A172 (cell line): ENCODE data around the gene PET100. TPM values are rescaled to one million over a fixed set of nuclear protein-coding genes. Genes with fewer than 3 reads are reported as not detected.

Experiments used
- DNase-seq: peaks from one replicate; pipeline ENCODE4 v3.0.0-alpha.2; 2015; ENCODE audit warnings: low spot score
- total RNA-seq: library from RNA; depleted of rRNA; stranded (reverse); fragments of >200 nt; shearing (Covaris generic); gene quantifications from 2 replicates; pipeline ENCODE4 v1.2.3, GENCODE V29; 2014; rRNA removed

The PET100 gene, protein sequence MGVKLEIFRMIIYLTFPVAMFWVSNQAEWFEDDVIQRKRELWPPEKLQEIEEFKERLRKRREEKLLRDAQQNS
- 35.8 and 76.6 TPM in 2 replicates for total RNA-seq

DNA sequence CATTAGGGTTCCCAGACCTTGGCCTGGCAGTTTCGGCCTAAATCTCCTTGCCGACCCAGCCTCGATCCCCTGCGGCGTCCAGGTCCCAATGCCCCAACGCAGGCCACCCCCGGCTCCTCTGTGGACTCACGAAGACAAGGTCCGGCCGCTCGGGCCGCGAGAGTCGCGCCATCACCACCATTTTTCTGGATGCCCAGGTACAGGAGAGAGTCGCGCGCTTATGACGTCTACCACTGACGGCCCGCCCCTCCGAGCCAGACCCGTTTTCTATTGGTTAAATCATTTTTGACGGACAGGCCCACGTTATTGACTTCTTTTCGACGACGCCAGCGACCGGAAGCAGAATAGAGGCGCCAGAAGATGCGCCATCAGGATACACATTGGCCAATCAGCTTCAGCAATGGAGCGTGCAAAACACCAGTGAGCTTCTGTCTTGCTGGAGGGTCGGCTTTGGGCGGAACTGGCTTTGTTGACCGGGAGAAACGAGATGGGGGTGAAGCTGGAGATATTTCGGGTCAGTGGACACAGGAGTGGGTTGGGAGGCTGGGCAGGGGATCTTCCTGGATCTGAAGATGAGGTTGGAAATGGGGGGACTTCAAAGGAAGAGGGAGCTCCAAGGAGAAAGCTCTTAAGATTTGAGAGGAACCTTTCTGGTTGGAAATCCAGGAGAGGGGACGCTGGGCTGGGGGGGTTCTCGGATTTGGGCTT, at the start of gene PET100, which contains the start of gene XAB2:
Gene PET100, plus strand, starts transcription at position 447 of the 708 bp plus-strand sequence. Its CDS starts 41 bp downstream, at position 488.
Gene XAB2, minus strand, starts transcription at position 199 of the 708 bp plus-strand sequence. Its CDS starts 18 bp downstream, at position 181.
- peak; percentile 99 for DNase-seq

DNA sequence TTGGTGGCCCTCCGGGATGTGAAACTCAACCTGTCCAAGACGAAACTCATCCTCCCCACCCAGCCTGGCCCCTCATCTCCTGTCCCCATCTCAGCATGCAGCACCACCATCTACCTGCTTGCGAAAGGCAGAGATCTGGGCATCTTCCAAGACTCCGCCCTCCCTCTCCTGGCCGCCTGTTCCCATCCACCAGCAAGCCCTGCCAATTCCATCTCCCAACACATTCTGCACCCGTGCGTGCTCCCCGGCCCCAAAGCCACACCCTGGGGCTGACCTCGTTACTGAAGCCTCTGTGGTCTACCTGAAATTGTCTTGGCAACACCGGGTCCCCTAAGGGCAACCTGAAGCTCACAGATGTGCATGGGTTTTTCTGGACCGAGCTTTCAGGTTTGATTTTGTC, 47.1 kb upstream of the PET100 start:
- DNase-seq = no peak

DNA sequence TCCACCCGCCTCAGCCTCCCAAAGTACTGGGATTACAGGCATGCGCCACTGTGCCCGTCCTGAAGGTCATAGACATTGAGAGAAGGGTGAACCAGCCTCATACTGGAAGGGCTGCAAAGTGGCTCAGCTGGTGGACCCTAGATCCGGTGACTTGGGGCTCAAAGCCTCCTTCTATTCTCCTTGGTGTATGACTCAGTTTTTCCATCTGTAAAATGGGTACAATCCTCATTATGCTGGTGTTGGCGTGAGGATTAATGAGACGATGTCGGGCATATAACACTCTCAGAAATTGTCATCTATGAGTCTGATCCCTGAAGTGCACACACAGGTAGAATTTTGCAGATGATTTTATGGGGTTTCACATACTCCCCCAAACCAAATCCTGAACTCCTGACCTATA, 39.8 kb upstream of the PET100 start:
- DNase-seq = no peak

DNA sequence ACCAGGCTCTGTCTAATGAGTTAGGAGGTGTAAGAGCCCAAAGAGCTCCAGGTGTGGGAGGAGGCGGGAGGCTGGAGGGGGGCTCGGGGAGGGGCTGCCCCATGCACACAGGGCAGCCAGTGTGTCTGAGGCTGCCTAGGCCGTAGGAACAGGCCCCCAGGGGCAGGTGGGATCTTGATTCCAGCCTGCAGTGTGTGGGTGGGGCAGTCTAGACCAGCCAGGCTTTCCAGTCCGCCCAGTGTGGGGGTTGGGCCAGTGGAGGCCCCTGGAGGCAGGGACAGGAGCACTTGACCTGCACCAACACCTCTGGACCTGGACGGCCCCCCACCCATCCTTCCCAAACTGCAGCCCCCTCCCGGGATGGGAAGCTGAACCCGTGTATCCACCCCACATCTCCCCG, 39.3 kb upstream of the PET100 start:
- DNase-seq = no peak

DNA sequence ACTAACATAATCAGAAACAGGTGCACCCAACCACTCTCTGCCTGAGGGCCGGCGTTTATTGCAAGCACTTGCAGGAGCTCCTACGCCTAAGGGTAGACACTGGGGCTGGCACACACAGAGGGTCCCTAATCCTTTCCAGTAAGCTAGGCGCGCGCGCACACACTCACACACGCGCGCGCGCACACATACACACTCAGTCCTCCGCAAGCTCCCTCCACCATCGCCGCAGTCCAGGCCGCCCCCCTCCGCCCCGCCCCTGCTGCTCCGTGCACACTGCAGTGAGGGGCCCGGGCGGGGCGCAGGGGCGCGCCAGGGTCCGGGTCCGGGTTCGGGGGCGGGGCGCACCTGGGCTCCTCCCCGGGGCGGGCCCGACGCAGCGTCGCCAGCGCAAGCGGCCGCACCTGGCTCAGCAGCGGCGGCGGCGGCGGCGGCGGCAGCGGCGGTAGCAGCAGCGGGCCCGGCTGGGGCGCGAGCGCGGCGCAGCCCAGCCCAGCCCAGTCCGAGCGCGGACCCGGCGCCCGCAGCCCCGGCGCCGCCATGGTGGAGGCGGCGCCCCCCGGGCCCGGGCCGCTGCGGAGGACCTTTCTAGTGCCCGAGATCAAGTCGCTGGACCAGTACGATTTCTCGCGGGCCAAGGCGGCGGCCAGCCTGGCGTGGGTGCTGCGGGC, 34.0 kb upstream of the PET100 start, which contains the start of gene CAMSAP3:
Gene CAMSAP3, plus strand, starts transcription at position 398 of the 668 bp plus-strand sequence. Its CDS starts 140 bp downstream, at position 538.
- DNase-seq = no peak

DNA sequence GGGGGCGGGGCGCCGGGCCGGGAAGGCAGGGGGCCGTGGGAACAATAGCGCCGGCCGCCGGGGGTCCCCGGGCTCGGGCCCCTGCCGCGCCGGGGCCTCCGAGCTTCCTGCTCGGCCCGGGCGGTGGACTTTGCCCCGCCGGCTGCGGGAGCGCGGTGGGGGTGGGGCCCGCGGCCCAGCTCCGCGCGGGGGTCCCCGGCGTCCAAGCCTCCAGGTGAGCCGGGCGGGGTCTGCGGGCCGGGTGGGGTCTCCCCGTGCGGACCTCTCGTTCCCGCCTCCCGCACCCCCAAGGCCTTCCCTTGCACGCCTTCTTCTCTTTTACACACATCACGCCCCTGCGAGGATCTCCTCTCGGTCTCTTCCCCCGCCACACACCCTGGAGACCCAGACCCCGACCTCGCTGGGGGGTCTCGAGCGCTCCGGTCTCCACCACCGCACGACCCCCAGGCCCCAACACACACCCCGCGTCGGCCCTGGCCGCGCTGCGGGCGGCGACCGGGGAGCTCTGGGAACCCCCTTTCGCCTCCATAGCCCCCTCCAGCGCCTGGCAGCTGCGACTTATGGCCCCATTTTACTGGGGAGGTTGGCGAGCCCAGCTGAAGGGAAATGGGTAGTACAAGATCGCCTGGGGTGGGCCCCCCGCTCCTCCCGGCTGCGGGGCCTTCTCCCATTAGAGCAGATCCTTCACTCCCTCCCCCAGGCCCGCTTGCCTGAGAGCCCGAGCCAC, 33.2 kb upstream of the PET100 start:
- no peak for DNase-seq

DNA sequence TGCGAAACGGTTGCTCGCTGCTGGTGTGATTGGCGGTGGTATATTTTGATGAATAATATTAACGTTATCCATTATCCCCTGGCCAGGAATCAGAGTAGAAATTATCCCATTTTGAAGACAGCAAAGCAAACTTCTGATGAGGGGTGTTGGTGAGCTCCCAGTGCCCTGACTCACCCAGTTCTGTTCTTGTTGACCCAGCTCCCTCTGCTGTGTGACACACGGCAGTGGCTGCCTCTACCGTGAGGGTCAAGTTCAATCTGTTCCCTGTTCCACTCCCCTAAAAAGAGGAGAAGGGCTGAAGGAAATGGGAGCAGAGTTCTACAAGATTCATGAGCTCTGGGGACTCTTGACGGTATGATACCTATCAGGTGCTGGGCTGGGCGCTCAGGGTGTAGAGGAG, 31.9 kb upstream of the PET100 start:
- no peak for DNase-seq

DNA sequence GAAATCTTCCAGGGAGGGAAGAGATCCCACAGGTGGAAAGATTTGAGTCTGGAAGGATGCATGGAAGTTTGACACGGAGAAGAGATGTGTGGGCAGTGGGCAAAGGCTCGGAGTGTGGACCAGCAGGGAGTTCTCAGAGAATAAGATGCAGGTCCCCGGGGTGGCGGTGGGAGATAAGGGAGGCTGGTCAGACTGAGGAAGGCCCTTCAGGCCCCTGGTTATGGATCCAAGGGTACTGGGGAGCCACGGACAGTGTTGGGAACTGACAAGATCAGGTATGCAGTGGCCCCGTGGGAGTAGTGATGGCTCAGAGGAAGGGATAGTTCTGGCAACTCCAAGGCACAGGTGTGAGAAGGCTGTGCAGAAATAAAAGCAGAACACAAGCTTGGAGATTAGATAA, 31.4 kb upstream of the PET100 start:
- DNase-seq = no peak

DNA sequence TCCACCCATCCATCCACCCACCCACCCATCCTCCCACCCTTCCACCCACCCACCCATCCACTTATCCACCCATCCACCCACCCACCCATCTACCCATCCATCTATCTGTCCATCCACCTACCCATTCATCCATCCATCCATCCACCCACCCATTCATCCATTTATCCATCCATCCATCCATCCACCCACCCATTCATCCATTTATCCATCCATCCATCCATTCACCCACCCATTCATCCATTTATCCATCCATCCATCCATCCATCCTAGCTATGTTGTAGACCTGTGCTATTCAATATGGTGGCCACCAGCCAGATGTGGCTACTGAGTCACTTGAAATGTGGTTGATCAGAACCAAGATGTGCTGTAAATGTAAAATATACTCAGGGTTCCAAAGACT, 28.9 kb upstream of the PET100 start:
- no peak for DNase-seq

DNA sequence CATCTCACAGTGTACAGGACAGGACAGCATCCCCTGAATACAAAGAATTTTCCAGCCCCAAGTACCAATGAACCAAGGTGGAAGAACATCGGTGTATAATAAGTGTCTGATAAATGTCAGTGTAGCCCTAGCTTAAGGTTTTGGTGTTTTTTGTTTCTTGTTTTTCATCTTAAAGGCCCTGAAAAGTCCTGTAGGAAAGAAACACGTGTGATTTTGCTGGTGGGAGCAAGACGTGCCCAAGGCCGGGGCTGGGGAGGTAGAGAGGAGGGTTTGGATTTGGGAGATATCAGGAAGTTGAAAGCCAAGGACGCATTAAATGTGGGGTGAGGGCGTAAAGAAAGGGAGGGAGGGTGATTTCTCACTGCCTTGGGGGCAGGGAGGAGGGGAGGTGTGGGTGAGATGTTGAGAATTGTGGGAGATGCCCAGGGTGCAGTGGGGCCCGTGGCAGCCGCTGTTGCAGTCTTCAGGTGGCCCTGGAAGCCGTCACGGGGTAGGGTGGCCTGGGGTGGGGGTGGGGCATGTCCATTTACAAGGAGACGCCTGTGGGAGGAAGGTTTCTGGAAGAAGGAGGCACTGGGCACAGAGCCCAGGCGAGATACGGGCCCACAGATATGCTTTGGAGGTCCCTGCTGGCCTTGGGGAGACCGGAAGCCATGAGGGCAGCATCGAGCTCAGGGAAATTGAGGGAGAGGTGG, 27.2 kb upstream of the PET100 start:
- DNase-seq = no peak

DNA sequence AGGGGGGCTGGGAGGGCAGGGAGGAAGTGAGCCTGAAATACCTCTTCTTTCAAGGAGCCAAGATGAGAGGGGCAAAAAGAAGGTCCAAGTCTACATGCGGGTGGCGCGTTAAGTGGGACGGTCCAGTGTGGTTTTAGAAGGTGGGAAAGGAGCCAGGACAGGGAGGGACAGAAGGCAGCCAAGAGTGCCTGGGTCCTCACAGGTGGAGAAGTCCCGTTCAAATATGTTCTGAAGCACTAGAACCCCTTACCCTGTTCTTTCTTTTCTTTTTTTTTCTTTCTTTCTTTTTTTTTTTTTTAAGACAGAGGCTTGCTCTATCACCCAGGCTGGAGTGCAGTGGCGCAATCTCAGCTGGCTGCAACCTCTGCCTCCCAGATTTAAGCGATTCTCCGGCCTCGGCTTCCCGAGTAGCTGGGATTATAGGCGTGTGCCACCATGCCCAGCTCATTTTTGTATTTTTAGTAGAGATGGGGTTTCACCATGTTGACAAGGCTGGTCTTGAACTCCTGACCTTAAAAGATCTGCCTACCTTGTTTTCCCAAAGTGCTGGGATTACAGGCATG, 26.6 kb upstream of the PET100 start:
- DNase-seq = no peak

DNA sequence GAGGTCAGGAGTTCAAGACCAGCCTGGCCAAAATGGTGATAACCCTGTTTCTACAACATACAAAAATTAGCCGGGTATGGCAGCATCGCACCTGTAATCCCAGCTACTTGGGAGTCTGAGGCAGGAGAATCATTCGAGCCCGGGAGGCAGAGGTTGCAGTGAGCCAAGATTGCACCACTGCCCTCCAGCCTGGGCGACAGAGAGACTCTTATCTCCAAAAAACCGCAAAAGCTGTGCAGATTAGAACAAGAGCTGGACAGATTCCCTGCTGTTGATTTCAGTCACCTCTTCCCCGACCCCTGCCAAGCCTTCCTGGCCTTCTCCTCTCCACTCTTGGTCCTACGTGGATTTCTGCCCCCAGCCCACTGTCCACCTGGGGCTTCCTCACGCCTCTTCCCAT, 25.7 kb upstream of the PET100 start:
- DNase-seq = peak; percentile 15

DNA sequence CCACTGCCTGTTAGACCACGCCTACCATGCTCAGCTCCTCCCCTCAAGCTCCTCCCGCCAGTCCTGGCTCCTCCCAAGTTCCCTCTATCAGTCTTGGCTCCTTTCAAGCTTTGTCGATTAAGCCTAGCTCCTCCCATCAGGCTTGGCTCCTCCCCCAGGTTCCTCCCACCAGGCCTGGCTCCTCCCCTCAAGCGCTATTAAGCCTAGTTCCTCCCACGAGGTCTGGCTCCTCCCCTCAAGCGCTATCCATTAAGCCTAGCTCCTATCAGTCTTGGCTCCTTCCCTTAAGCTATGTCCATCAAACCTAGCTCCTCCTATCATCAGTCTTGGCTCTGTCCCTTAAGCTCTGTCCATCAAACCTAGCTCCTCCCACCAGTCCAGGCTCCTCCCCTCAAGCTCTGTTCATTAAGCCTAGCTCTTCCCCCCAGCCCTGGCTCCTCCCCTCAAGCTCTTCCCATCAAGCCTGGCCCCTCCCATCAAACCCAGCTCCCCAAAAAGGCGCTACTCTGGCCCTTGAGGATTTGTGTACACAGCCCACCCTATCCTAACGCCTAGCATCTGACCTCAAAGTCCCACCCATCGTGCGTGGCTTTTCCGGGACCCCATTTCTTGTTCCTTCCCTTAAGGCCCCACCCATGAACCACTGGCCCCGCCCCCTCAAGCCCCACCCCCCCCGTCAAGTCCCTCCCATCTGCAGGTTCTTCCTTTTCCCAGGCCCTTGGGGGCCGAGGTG, 23.9 kb upstream of the PET100 start:
- DNase-seq = peak; percentile 52

DNA sequence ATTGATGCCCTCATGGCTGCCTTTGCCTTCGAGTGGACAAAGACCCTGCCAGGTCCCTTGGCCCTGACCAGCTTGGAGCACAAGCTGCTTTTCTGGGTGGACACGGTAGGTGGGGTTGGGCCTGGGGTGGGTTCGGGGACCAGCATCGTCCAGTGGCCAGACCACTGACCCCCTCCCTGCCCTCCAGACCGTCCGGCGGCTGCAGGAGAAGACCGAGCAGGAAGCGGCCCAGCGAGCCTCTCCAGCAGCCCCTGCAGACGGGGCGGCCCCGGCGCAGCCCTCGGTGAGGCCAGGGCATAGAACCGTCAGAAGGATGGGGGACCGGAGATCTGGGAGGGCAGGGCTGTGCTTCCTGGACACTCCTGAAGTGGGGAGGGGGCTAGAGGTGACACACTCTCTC, 23.3 kb upstream of the PET100 start:
- no peak for DNase-seq

DNA sequence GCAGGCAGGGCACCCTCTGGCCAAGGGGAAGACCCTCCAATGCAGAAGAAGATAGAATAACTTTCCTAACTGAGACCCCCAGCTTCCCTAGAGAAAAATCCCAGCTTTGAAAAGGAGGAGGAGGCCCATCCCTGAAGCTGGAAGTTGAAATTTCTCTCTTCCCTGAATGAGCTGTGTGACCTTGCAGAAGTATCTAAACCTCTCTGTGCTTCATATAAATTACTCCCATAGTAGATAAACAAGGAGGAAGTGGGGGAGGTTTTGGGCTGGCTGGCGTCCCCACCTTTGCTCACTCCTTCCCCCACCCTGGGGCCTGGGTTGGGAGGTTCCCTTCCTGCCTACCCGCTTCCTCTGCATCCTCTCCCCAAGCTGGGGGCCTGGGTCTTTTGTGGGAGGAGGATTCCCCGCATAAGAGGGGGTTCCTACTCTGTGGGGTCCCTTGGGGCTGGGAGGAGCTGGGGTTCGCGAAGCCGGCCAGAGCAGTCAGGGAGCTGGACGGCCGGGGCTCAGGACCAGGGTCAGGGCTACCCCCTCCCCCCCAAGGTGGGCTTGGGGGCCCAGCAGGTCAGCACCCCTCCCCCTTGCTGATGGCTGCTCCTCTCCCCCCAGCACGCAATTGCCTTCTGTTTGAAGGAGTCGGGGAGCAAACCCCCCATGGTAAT, 22.2 kb upstream of the PET100 start:
- no peak for DNase-seq

DNA sequence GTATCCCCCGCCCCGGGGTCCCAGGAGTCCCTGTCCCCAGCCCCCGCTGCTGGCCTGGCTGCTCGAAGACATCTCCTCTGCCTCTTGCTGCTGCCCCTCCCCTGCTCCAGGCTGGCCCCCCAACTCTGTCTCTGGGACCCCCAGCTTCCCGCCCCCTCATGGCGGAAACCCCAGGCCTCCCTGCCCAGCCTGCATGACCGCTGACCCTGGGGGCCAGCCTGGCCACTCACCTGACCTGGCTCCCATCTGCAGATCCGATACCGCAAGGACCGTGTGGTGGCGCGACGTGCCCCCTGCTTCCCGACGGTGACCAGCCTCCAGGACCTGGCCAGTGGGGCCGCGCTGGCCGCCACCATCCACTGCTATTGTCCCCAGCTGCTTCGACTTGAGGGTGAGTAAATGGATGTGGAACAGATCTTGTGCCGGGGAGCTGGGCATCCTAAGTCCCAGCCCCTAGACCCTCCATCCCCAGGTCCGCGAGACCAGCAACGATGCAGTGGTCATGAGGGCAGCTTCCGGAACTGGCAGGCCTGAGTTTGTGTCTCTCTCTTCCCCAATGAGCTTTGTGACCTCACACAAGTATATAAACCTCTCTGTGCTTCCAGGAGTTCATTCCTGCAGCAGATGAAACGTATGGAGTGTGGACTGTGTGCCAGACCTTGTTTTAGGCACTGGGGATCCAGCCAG, 21.6 kb upstream of the PET100 start:
- no peak for DNase-seq

DNA sequence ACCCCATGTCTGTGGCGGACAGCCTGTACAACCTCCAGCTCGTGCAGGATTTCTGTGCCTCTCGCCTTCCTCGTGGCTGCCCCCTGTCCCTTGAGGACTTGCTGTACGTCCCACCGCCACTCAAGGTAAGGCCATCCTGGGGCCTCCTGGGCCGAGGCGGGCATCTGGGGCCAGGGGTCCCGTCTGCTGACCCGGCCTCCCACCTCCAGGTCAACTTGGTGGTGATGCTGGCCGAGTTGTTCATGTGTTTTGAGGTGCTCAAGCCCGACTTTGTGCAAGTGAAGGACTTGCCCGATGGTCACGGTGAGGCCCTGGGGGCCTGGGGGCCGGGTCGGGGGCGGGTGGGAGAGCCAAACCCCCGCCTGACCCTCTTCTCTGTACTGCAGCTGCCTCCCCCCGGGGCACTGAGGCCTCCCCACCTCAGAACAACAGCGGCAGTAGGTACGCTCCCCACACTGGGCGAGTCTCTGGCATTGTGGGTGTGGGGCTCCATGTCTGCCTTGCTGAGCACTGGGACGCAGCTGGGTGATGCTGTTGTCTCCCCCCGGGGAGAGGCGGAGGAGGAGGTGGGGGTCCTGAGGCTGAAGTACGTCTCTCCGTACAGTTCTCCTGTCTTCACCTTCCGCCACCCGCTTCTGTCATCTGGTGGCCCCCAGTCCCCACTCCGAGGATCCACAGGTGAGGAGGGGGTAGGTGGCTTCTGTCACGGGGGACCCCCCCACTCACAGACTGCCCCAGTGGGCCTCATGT, 18.9 kb upstream of the PET100 start:
- DNase-seq = no peak

DNA sequence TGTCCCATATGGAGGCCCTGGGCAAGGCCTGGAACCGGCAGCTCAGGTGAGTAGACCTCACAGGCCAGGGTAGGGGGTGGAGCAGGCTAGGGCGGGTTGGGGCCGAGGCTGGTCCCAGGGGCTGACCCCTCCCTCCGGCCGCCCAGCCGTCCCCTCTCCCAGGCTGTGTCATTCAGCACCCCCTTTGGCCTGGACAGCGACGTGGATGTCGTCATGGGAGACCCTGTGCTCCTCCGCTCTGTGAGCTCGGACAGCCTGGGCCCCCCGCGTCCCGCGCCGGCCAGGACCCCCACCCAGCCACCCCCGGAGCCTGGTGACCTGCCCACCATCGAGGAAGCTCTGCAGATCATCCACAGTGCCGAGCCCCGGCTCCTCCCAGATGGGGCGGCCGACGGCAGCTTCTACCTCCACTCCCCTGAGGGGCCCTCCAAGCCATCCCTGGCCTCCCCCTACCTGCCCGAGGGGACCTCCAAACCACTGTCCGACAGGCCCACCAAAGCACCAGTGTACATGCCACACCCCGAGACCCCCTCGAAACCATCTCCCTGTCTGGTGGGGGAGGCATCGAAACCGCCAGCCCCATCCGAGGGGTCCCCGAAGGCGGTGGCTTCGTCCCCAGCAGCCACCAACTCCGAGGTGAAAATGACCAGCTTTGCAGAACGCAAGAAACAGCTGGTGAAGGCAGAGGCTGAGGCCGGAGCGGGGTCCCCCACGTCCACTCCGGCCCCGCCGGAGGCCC, 17.9 kb upstream of the PET100 start:
- no peak for DNase-seq
